GM23248 (cell line): Measurements from ENCODE around the gene OPHN1. TPM values are rescaled to one million over a fixed set of nuclear protein-coding genes. Genes with fewer than 3 reads are reported as not detected.

Experiments used
- DNase-seq: peaks from one replicate; pipeline ENCODE4 v3.0.0-alpha.2; 2015
- H2AFZ ChIP-seq: fragments of 200-600 bp; sonication (generic); 2 replicates; pipeline ENCODE4 v1.6.1; 2016; ENCODE audit warnings: antibody characterized with exemption
- H3F3A ChIP-seq: fragments of 200-600 bp; sonication (generic); 2 replicates; pipeline ENCODE4 v1.6.1; 2016; ENCODE audit warnings: mild to moderate bottlenecking, antibody characterized with exemption, mixed run types; ENCODE audit not compliant: insufficient read depth
- H3K27ac ChIP-seq: fragments of 200-600 bp; sonication (generic); 2 replicates; pipeline ENCODE4 v1.5.1; 2016; ENCODE audit warnings: mild to moderate bottlenecking
- H3K27me3 ChIP-seq: fragments of 200-600 bp; sonication (generic); replicated peaks from 2 replicates; pipeline ENCODE4 v1.6.1; 2016; ENCODE audit warnings: mild to moderate bottlenecking; ENCODE audit not compliant: insufficient read depth
- H3K36me3 ChIP-seq: fragments of 200-600 bp; sonication (generic); 2 replicates; pipeline ENCODE4 v1.6.1; 2016; ENCODE audit warnings: low read depth, mild to moderate bottlenecking
- H3K4me1 ChIP-seq: fragments of 200-600 bp; sonication (generic); 2 replicates; pipeline ENCODE4 v1.6.1; 2016; ENCODE audit warnings: mild to moderate bottlenecking; ENCODE audit not compliant: insufficient read depth
- H3K4me2 ChIP-seq: fragments of 200-600 bp; sonication (generic); one replicate; pipeline ENCODE4 v1.6.1; 2016; ENCODE audit warnings: mild to moderate bottlenecking; ENCODE audit not compliant: unreplicated experiment
- H3K4me3 ChIP-seq: fragments of 200-600 bp; sonication (generic); 2 replicates; pipeline ENCODE4 v1.5.1; 2016; ENCODE audit warnings: mild to moderate bottlenecking
- H3K79me2 ChIP-seq: fragments of 200-600 bp; sonication (generic); 2 replicates; pipeline ENCODE4 v1.6.1; 2016; ENCODE audit warnings: mild to moderate bottlenecking; ENCODE audit not compliant: insufficient read depth
- H3K9ac ChIP-seq: fragments of 200-600 bp; sonication (generic); 2 replicates; pipeline ENCODE4 v1.6.1; 2016; ENCODE audit warnings: mild to moderate bottlenecking
- H3K9me2 ChIP-seq: fragments of 200-600 bp; sonication (generic); 2 replicates; pipeline ENCODE4 v1.6.1; 2016; ENCODE audit warnings: mixed run types, mild to moderate bottlenecking, moderate library complexity; ENCODE audit not compliant: insufficient read depth
- H3K9me3 ChIP-seq: fragments of 200-600 bp; sonication (generic); one replicate; pipeline ENCODE4 v1.6.1; 2017; ENCODE audit warnings: low read depth
- H4K20me1 ChIP-seq: fragments of 200-600 bp; sonication (generic); 2 replicates; pipeline ENCODE4 v1.6.0; 2016; ENCODE audit not compliant: insufficient read depth
- EZH2 ChIP-seq: fragments of 200-600 bp; sonication (generic); IDR thresholded peaks from 2 replicates; pipeline ENCODE4 v1.6.1; 2018; ENCODE audit warnings: antibody characterized with exemption, mild to moderate bottlenecking; ENCODE audit not compliant: insufficient read depth, poor library complexity, severe bottlenecking
- EZH2phosphoT487 ChIP-seq: fragments of 200-600 bp; sonication (generic); IDR thresholded peaks from 2 replicates; pipeline ENCODE4 v1.6.1; 2018; ENCODE audit warnings: antibody characterized with exemption, moderate library complexity, mild to moderate bottlenecking, low read depth; ENCODE audit not compliant: insufficient read depth
- WGBS, 2 experiments: methylation state at CpG; one replicate each; pipeline ENCODE4 v1.1.6; 2015 to 2017; ENCODE audit warnings: low lambda C conversion rate in 2 of 2, low coverage in 1 of 2; ENCODE audit errors: missing lambda C conversion rate in 2 of 2; 5-methylcytosine and 5-hydroxymethylcytosine counted together
- in situ Hi-C: fragments of 300-500 bp; cut with MboI; formaldehyde crosslinking; loops from 2 replicates; pipeline ENCODE4 v1.15.0; 2020
- polyA plus RNA-seq: library from polyadenylated mRNA; unstranded; fragments of >200 nt; fragmentation: Nextera tagmentation; extraction: Ambion mirVana; gene quantifications from 2 replicates; pipeline ENCODE4 v1.2.1, GENCODE V29; 2016
- total RNA-seq: library from RNA; depleted of rRNA; stranded (reverse); fragments of >200 nt; shearing (Covaris generic); gene quantifications from 2 replicates; pipeline ENCODE4 v1.2.3, GENCODE V29; 2014

The OPHN1 gene
- total and polyA plus RNA-seq, 2 experiments from 2014 or later: 4.3 to 4.5 TPM

- H2AFZ ChIP-seq: no peak overlapping the region
- no peak overlapping the region for H3K27ac ChIP-seq
- no peak overlapping the region for H3K9ac ChIP-seq
- no peaks in the 10 kb centered on the region for H3K9me2 ChIP-seq
- TF ChIP-seq EZH2 (no peak), EZH2phosphoT487 (no peak)
- peaks cover 27% of the 10 kb centered on the region for H3K4me1 ChIP-seq
- no peaks in the 10 kb centered on the region for H3K27me3 ChIP-seq
- H3F3A ChIP-seq: no peaks in the 10 kb centered on the region
- H3K79me2 ChIP-seq: peaks cover 43% of the 10 kb centered on the region
- no peak overlapping the region for H3K4me2 ChIP-seq
- no peaks in the 10 kb centered on the region for H4K20me1 ChIP-seq
- WGBS, 2 experiments: 51 to 66% methylated on average over 3 of the region's 3 CpGs
- no peaks in the 10 kb centered on the region for H3K36me3 ChIP-seq
- no peak overlapping the region for H3K4me3 ChIP-seq
- in situ Hi-C loops: no loop called here
- peak; percentile 40 for DNase-seq
- no peaks in the 10 kb centered on the region for H3K9me3 ChIP-seq
Measured at GRCh38 chrX:68416592-68416991, 16.7 kb downstream of the OPHN1 start.

- 100% methylated on average over 1 of the region's 1 CpG for WGBS, 2 experiments
- DNase-seq: peak; percentile 32
Measured at GRCh38 chrX:68415316-68415715, 18.0 kb downstream of the OPHN1 start.

GRCh38 chrX:68413254-68413653 is 20.0 kb downstream of the OPHN1 start:
- no peaks in the 10 kb centered on the region for H3K27me3 ChIP-seq
- peaks cover 15% of the 10 kb centered on the region for H3K4me1 ChIP-seq
- peaks cover 23% of the 10 kb centered on the region for H3K79me2 ChIP-seq
- H2AFZ ChIP-seq: no peak overlapping the region
- H3K9me2 ChIP-seq: no peaks in the 10 kb centered on the region
- H4K20me1 ChIP-seq: no peaks in the 10 kb centered on the region
- no peaks in the 10 kb centered on the region for H3K36me3 ChIP-seq
- H3K4me2 ChIP-seq: no peak overlapping the region
- H3K27ac ChIP-seq: no peak overlapping the region
- H3K9me3 ChIP-seq: no peaks in the 10 kb centered on the region
- H3K4me3 ChIP-seq: no peak overlapping the region
- TF ChIP-seq EZH2 (no peak), EZH2phosphoT487 (no peak)
- H3K9ac ChIP-seq: no peak overlapping the region
- H3F3A ChIP-seq: 0 out of 2 replicates have a peak, but pooled peaks cover 5% of the 10 kb centered on the region
- in situ Hi-C loops: no loop called here
- 100% methylated on average over 1 to 3 of the region's 3 CpGs for whole genome bisulfite sequencing, 2 experiments
- DNase-seq: no peak

More at GRCh38 chrX:68415316-68415715, 18.0 kb downstream of the OPHN1 start:
- no peak overlapping the region for H3K27ac ChIP-seq
- H3K9me3 ChIP-seq: no peaks in the 10 kb centered on the region
- no peaks in the 10 kb centered on the region for H3K27me3 ChIP-seq
- peaks cover 39% of the 10 kb centered on the region for H3K79me2 ChIP-seq
- H2AFZ ChIP-seq: no peak overlapping the region
- H4K20me1 ChIP-seq: no peaks in the 10 kb centered on the region
- no peak for TF ChIP-seq EZH2phosphoT487
- TF ChIP-seq EZH2: no peak
- in situ Hi-C loops: no loop called here
- no peaks in the 10 kb centered on the region for H3K36me3 ChIP-seq
- H3K4me1 ChIP-seq: peaks cover 15% of the 10 kb centered on the region
- no peak overlapping the region for H3K4me2 ChIP-seq
- no peak overlapping the region for H3K4me3 ChIP-seq
- no peaks in the 10 kb centered on the region for H3K9me2 ChIP-seq
- no peaks in the 10 kb centered on the region for H3F3A ChIP-seq
- H3K9ac ChIP-seq: no peak overlapping the region

GRCh38 chrX:68411729-68412128 is 21.6 kb downstream of the OPHN1 start:
- WGBS, 2 experiments: 99 to 100% methylated on average over 3 of the region's 3 CpGs
- Histone ChIP-seq H2AFZ (no peak overlapping the region), H3K9me2 (no peaks in the 10 kb centered on the region), H3K9me3 (no peaks in the 10 kb centered on the region), H4K20me1 (no peaks in the 10 kb centered on the region), H3K9ac (no peak overlapping the region), H3K36me3 (no peaks in the 10 kb centered on the region), H3K4me2 (no peak overlapping the region), H3K4me1 (peaks cover 15% of the 10 kb centered on the region), H3K27me3 (no peaks in the 10 kb centered on the region), H3K27ac (no peak overlapping the region), H3K79me2 (peaks cover 27% of the 10 kb centered on the region; the same call in 1 of the 2 replicates), H3K4me3 (no peak overlapping the region), H3F3A (0 out of 2 replicates have a peak, but pooled peaks cover 5% of the 10 kb centered on the region)
- in situ Hi-C loops: no loop called here
- TF ChIP-seq EZH2phosphoT487 (no peak), EZH2 (no peak)
- no peak for DNase-seq

- no peaks in the 10 kb centered on the region for H3K9me3 ChIP-seq
- no peak for DNase-seq
- WGBS, 2 experiments: 83 to 100% methylated on average over 1 of the region's 1 CpG
- 0 out of 2 replicates have a peak, but pooled peaks cover 14% of the 10 kb centered on the region for H3K79me2 ChIP-seq
- H3K27ac ChIP-seq: no peak overlapping the region
- H3K9me2 ChIP-seq: no peaks in the 10 kb centered on the region
- TF ChIP-seq EZH2phosphoT487: no peak
- TF ChIP-seq EZH2: no peak
- H3K4me3 ChIP-seq: no peak overlapping the region
- no peak overlapping the region for H2AFZ ChIP-seq
- H3K4me1 ChIP-seq: no peaks in the 10 kb centered on the region
- no peak overlapping the region for H3K4me2 ChIP-seq
- in situ Hi-C loops: no loop called here
- H3K36me3 ChIP-seq: no peaks in the 10 kb centered on the region
- H3F3A ChIP-seq: 0 out of 2 replicates have a peak, but pooled peaks cover 5% of the 10 kb centered on the region
- no peak overlapping the region for H3K9ac ChIP-seq
- H3K27me3 ChIP-seq: no peaks in the 10 kb centered on the region
- no peaks in the 10 kb centered on the region for H4K20me1 ChIP-seq
Measured at GRCh38 chrX:68409194-68409593, 24.1 kb downstream of the OPHN1 start.
